HG03558 (cell line): ENCODE data around the gene PSTPIP2.

Experiments
- ATAC-seq: cut with Tn5 transposase; IDR thresholded peaks from one replicate; pipeline ENCODE4 v1.9.1; 2021; ENCODE audit warnings: moderate number of reproducible peaks; ENCODE audit not compliant: unreplicated experiment; ENCODE audit errors: extremely low read depth

The PSTPIP2 gene

GRCh38 chr18:45951016-45951714 lies 120.9 kb downstream of the PSTPIP2 start:
- ATAC-seq: no peak

- no peak for ATAC-seq
Observed at GRCh38 chr18:45945669-45946068, 126.4 kb downstream of the PSTPIP2 start.

GRCh38 chr18:45940724-45941123 lies 131.3 kb downstream of the PSTPIP2 start:
- no peak for ATAC-seq

- no peak for ATAC-seq
Observed at GRCh38 chr18:45939236-45939635, 132.8 kb downstream of the PSTPIP2 start.

GRCh38 chr18:45938488-45938935 lies 133.5 kb downstream of the PSTPIP2 start:
- no peak for ATAC-seq

- ATAC-seq: no peak
Observed at GRCh38 chr18:45935591-45936335, 136.3 kb downstream of the PSTPIP2 start.
